HCT116 (cell line): ENCODE results near the gene NOL4L. TPM values are rescaled to one million over a fixed set of nuclear protein-coding genes. Genes with fewer than 3 reads are reported as not detected.

ENCODE experiments used
- ATAC-seq: fragments of 200-7000 bp; cut with Tn5 transposase; 2 replicates; pipeline ENCODE4 v1.9.1; 2020; ENCODE audit warnings: mild to moderate bottlenecking, moderate library complexity
- BruUV-seq: library from RNA; stranded (reverse); fragments of 400-500 nt; replicated peaks from 2 replicates; lab custom pipeline; 2021; lab: Mats Ljungman, UMichigan
- CTCF ChIA-PET: fragments of 300-600 bp; sonication (Branson Sonifier 250); formaldehyde crosslinking; loops from one replicate; lab custom pipeline; 2021; ENCODE audit warnings: antibody characterized with exemption; lab: Charles Lee
- POLR2A ChIA-PET: fragments of 300-600, 350-600 bp; sonication (Branson Sonifier 250); formaldehyde crosslinking; loops from one replicate; lab custom pipeline; 2021; ENCODE audit warnings: antibody characterized with exemption; lab: Charles Lee
- RAD21 ChIA-PET, 2 experiments: fragments of 300-600 bp; sonication (Branson Sonifier 250); formaldehyde crosslinking; loops; one replicate each; lab custom pipeline; 2023; ENCODE audit warnings: low total read pairs in 2 of 2; ENCODE audit not compliant: uncharacterized antibody in 2 of 2, unreplicated experiment in 2 of 2, low non-redundant PET in 1 of 2; lab: Charles Lee
- DNase-seq: peaks from one replicate; pipeline ENCODE4 v3.0.0-alpha.2; 2010; ENCODE audit warnings: low read depth, low spot score
- H2AFZ ChIP-seq: fragments of 200-600 bp; shearing (Covaris generic), sonication (generic); 2 replicates; pipeline ENCODE4 v1.6.1; 2017; ENCODE audit warnings: low read depth, mixed run types, mixed read lengths, antibody characterized with exemption, low read length; ENCODE audit not compliant: poor library complexity, severe bottlenecking
- H3K27ac ChIP-seq: 2 replicates; pipeline ENCODE4 v1.5.1; 2012; ENCODE audit warnings: low read depth, low read length
- H3K27me3 ChIP-seq: fragments of 200-600 bp; sonication (generic); 2 replicates; pipeline ENCODE4 v1.6.1; 2016; ENCODE audit warnings: mixed run types, low read length, mixed read lengths; ENCODE audit not compliant: insufficient read depth
- H3K36me3 ChIP-seq, 2 experiments: fragments of 200-500 bp in 1 of 2; fragments of 200-600 bp in 1 of 2; sonication (Bioruptor generic) in 1 of 2; sonication (generic) in 1 of 2; 2 replicates each; pipeline versions ENCODE4 v1.5.1 to v1.6.1; 2014 to 2016; ENCODE audit warnings: low read length in 2 of 2, inconsistent platforms in 1 of 2, mixed read lengths in 1 of 2, mixed run types in 1 of 2; ENCODE audit not compliant: insufficient read depth in 2 of 2, control insufficient read depth in 1 of 2
- H3K4me1 ChIP-seq, 2 experiments: fragments of 200-600 bp in 1 of 2; sonication (generic) in 1 of 2; 2 replicates each; pipeline versions ENCODE4 v1.5.1 to v1.6.1; 2012 to 2017; ENCODE audit warnings: low read length in 2 of 2, inconsistent platforms in 1 of 2, mild to moderate bottlenecking in 1 of 2, mixed read lengths in 1 of 2, mixed run types in 1 of 2, moderate library complexity in 1 of 2; ENCODE audit not compliant: insufficient read depth in 2 of 2, control insufficient read depth in 1 of 2
- H3K4me2 ChIP-seq: fragments of 200-600 bp; sonication (generic); 2 replicates; pipeline ENCODE4 v1.6.1; 2017; ENCODE audit warnings: mixed run types, low read length, mixed read lengths
- H3K4me3 ChIP-seq, 2 experiments: fragments of 200-600 bp in 1 of 2; sonication (generic) in 1 of 2; replicated peaks in 1 of 2; 2 replicates each; pipeline ENCODE4 v1.5.1; 2011 to 2016; ENCODE audit warnings: low read length in 2 of 2, control low read depth in 1 of 2, low read depth in 1 of 2, mild to moderate bottlenecking in 1 of 2, mixed read lengths in 1 of 2, mixed run types in 1 of 2
- H3K79me2 ChIP-seq: fragments of 200-600 bp; sonication (generic); 2 replicates; pipeline ENCODE4 v1.6.1; 2017; ENCODE audit warnings: mild to moderate bottlenecking, mixed run types, low read length, moderate library complexity, mixed read lengths; ENCODE audit not compliant: insufficient read depth
- H3K9ac ChIP-seq: fragments of 200-600 bp; sonication (generic); 2 replicates; pipeline ENCODE4 v1.6.1; 2016; ENCODE audit warnings: low read length, mixed read lengths
- H3K9me2 ChIP-seq: fragments of 200-600 bp; sonication (generic), shearing (Covaris generic); 2 replicates; pipeline ENCODE4 v1.6.1; 2017; ENCODE audit warnings: mixed run types, mild to moderate bottlenecking, moderate library complexity; ENCODE audit not compliant: insufficient read depth
- H3K9me3 ChIP-seq, 2 experiments: fragments of 200-500 bp in 1 of 2; fragments of 200-600 bp in 1 of 2; sonication (Bioruptor generic) in 1 of 2; sonication (generic) in 1 of 2; 2 replicates each; pipeline ENCODE4 v1.6.1; 2014 to 2017; ENCODE audit warnings: low read length in 2 of 2, mixed read lengths in 2 of 2, inconsistent platforms in 1 of 2, low read depth in 1 of 2, mild to moderate bottlenecking in 1 of 2, mixed run types in 1 of 2, moderate library complexity in 1 of 2; ENCODE audit not compliant: control insufficient read depth in 1 of 2, insufficient read depth in 1 of 2
- H4K20me1 ChIP-seq: fragments of 200-600 bp; sonication (generic), shearing (Covaris generic); 2 replicates; pipeline ENCODE4 v1.6.1; 2017; ENCODE audit warnings: mixed run types, mild to moderate bottlenecking, moderate library complexity; ENCODE audit not compliant: insufficient read depth
- CEBPB ChIP-seq: IDR thresholded peaks from 2 replicates; pipeline ENCODE4 v1.6.1; 2012; ENCODE audit warnings: low read depth
- EZH2 ChIP-seq: fragments of 200-600 bp; sonication (generic); IDR thresholded peaks from 2 replicates; pipeline ENCODE4 v1.6.1; 2017; ENCODE audit warnings: antibody characterized with exemption, mixed run types
- JUND ChIP-seq: IDR thresholded peaks from 2 replicates; pipeline ENCODE4 v1.6.1; 2012
- POLR2A ChIP-seq: IDR thresholded peaks from 2 replicates; pipeline ENCODE4 v1.7.0; 2011; ENCODE audit warnings: borderline replicate concordance; ENCODE audit not compliant: insufficient read depth, insufficient read length; ENCODE audit errors: extremely low read depth
- POLR2AphosphoS5 ChIP-seq: IDR thresholded peaks from 2 replicates; pipeline ENCODE4 v1.6.1; 2011; ENCODE audit warnings: mild to moderate bottlenecking, low read depth, low read length, moderate library complexity
- RAD21 ChIP-seq: IDR thresholded peaks from 2 replicates; pipeline ENCODE4 v1.6.1; 2012; ENCODE audit warnings: low read depth, mild to moderate bottlenecking
- SIN3A ChIP-seq: IDR thresholded peaks from 2 replicates; pipeline ENCODE4 v1.6.1; 2012; ENCODE audit warnings: low read depth
- ZFX ChIP-seq: fragments of 450-650 bp; IDR thresholded peaks from 2 replicates; pipeline ENCODE4 v1.6.1; 2017
- ZNF274 ChIP-seq: fragments of 200-500 bp; sonication (Bioruptor generic); IDR thresholded peaks from 2 replicates; pipeline ENCODE4 v1.6.1; 2014; ENCODE audit warnings: mild to moderate bottlenecking, low read depth, low read length, inconsistent platforms
- intact Hi-C: fragments of 100-400 bp; cut with micrococcal nuclease; formaldehyde crosslinking; loops from 2 replicates; pipeline ENCODE4 v1.10.0; 2022
- total RNA-seq: library from RNA; stranded (reverse); gene quantifications from one replicate; pipeline ENCODE4 v1.2.1, GENCODE V29; 2021; ENCODE audit not compliant: unreplicated experiment
- TF ChIP-seq, protein P1 (sequence below): IDR thresholded peaks from 2 replicates; pipeline ENCODE4 v1.6.1; 2012
- TF ChIP-seq, protein P2 (sequence below): IDR thresholded peaks from 2 replicates; pipeline ENCODE4 v1.6.1; 2011; ENCODE audit warnings: mild to moderate bottlenecking, low read length, moderate library complexity; ENCODE audit not compliant: insufficient replicate concordance; ENCODE audit errors: extremely low read depth
- TF ChIP-seq, protein P3 (sequence below), 3 experiments: fragments of 200-600 bp in 1 of 3; sonication (generic) in 1 of 3; IDR thresholded peaks in 2 of 3; conservative IDR thresholded peaks in 1 of 3; 2 replicates each; pipeline ENCODE4 v1.5.1; 2012 to 2017; ENCODE audit warnings: low read depth in 2 of 3, low read length in 2 of 3, antibody characterized with exemption in 1 of 3, borderline replicate concordance in 1 of 3, control low read depth in 1 of 3, mild to moderate bottlenecking in 1 of 3, mixed read lengths in 1 of 3, mixed run types in 1 of 3, moderate library complexity in 1 of 3; ENCODE audit not compliant: insufficient read depth in 1 of 3
- TF ChIP-seq, protein P4 (sequence below): IDR thresholded peaks from 2 replicates; pipeline ENCODE4 v1.6.1; 2012; ENCODE audit warnings: low read depth

NOL4L gene
- total RNA-seq, 1 experiment from 2014 or later = 5.9 TPM

DNA sequence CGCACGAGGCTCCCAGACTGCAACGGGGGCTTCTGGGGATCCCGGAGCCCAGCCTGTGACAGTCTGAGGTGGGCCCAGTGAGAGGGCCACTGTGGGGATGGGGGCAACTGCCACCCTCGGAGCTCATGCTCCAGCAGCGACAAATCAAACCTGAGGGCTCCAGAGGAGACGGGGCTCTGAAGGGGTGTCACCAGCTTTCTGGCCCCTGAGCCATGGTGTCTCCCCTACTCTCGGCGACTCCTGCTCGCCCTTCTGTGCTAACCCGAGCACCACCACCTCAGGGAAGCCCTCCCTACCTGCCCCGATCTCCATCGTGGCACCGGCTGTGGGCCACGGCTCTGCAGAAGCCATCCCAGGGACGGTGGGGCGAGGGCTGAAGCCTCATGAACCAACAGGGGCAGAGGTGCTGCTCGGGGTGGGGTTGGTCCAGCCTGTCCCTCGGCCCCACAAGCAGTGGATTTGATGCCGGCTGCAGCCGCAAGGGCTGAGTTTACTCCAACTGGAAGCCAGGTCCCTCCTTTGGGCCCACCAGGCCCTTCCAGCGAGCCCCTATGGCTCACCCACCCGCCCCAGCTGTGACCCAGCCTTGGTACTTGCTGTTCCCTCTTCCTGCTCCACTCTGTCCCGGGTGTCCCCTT is 124.3 kb downstream of the NOL4L start:
- Histone ChIP-seq H3K79me2 (no peaks in the 10 kb centered on the region), H3K9me3 (no peaks in the 10 kb centered on the region), H3K9me2 (no peaks in the 10 kb centered on the region), H3K4me1 (no peaks in the 10 kb centered on the region), H3K27me3 (no peaks in the 10 kb centered on the region), H3K4me3 (no peak overlapping the region), H3K27ac (no peak overlapping the region), H3K4me2 (no peak overlapping the region), H2AFZ (no peak overlapping the region), H3K9ac (no peak overlapping the region), H4K20me1 (no peaks in the 10 kb centered on the region), H3K36me3 (no peaks in the 10 kb centered on the region)
- ChIA-PET RAD21 (no interaction called here), CTCF (no interaction called here), POLR2A (no interaction called here)
- TF ChIP-seq EZH2 (no peak), ZFX (no peak), POLR2AphosphoS5 (no peak), CEBPB (no peak), JUND (no peak)
- TF ChIP-seq, protein P1, sequence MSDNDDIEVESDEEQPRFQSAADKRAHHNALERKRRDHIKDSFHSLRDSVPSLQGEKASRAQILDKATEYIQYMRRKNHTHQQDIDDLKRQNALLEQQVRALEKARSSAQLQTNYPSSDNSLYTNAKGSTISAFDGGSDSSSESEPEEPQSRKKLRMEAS = no peak
- intact Hi-C loops = no loop called here
- no peak for ATAC-seq
- no TSS peak for BruUV-seq
- DNase-seq = no peak

DNA sequence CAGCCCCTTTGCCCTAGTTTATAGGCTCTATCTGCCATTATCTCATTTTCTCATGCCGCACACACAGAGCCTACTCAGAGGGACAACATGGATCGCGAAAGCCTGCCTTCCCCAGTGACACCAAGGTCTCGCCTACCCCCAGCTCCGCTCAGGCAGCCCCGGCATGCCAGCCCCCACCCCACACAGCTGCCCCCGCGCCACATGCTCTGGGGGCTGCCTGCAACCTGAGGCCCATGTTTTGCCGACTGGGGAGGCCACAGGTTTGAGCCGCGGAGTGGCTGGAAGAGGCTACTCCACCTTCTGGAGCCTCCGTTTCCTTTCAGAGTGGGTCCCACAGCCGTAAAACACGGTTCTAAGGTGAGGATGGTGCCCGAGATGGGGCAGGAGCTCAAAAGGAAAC is 124.9 kb downstream of the NOL4L start:
- no peak for ATAC-seq
- no TSS peak for BruUV-seq
- CTCF ChIA-PET = no interaction called here
- TF ChIP-seq POLR2A (no peak), POLR2AphosphoS5 (no peak), RAD21 (no peak), ZNF274 (no peak), SIN3A (no peak)
- TF ChIP-seq, protein P2, sequence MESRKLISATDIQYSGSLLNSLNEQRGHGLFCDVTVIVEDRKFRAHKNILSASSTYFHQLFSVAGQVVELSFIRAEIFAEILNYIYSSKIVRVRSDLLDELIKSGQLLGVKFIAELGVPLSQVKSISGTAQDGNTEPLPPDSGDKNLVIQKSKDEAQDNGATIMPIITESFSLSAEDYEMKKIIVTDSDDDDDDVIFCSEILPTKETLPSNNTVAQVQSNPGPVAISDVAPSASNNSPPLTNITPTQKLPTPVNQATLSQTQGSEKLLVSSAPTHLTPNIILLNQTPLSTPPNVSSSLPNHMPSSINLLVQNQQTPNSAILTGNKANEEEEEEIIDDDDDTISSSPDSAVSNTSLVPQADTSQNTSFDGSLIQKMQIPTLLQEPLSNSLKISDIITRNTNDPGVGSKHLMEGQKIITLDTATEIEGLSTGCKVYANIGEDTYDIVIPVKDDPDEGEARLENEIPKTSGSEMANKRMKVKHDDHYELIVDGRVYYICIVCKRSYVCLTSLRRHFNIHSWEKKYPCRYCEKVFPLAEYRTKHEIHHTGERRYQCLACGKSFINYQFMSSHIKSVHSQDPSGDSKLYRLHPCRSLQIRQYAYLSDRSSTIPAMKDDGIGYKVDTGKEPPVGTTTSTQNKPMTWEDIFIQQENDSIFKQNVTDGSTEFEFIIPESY = no peak
- TF ChIP-seq, protein P3, sequence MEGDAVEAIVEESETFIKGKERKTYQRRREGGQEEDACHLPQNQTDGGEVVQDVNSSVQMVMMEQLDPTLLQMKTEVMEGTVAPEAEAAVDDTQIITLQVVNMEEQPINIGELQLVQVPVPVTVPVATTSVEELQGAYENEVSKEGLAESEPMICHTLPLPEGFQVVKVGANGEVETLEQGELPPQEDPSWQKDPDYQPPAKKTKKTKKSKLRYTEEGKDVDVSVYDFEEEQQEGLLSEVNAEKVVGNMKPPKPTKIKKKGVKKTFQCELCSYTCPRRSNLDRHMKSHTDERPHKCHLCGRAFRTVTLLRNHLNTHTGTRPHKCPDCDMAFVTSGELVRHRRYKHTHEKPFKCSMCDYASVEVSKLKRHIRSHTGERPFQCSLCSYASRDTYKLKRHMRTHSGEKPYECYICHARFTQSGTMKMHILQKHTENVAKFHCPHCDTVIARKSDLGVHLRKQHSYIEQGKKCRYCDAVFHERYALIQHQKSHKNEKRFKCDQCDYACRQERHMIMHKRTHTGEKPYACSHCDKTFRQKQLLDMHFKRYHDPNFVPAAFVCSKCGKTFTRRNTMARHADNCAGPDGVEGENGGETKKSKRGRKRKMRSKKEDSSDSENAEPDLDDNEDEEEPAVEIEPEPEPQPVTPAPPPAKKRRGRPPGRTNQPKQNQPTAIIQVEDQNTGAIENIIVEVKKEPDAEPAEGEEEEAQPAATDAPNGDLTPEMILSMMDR (IDR thresholded peaks at IDR 0.05 in 2 of 3, conservative IDR thresholded peaks at IDR 0.05 in 1 of 3; ENCODE audit: borderline replicate concordance in 1 of 3, insufficient read depth in 1 of 3, low read depth in 2 of 3, low read length in 2 of 3) = no peak
- TF ChIP-seq, protein P4, sequence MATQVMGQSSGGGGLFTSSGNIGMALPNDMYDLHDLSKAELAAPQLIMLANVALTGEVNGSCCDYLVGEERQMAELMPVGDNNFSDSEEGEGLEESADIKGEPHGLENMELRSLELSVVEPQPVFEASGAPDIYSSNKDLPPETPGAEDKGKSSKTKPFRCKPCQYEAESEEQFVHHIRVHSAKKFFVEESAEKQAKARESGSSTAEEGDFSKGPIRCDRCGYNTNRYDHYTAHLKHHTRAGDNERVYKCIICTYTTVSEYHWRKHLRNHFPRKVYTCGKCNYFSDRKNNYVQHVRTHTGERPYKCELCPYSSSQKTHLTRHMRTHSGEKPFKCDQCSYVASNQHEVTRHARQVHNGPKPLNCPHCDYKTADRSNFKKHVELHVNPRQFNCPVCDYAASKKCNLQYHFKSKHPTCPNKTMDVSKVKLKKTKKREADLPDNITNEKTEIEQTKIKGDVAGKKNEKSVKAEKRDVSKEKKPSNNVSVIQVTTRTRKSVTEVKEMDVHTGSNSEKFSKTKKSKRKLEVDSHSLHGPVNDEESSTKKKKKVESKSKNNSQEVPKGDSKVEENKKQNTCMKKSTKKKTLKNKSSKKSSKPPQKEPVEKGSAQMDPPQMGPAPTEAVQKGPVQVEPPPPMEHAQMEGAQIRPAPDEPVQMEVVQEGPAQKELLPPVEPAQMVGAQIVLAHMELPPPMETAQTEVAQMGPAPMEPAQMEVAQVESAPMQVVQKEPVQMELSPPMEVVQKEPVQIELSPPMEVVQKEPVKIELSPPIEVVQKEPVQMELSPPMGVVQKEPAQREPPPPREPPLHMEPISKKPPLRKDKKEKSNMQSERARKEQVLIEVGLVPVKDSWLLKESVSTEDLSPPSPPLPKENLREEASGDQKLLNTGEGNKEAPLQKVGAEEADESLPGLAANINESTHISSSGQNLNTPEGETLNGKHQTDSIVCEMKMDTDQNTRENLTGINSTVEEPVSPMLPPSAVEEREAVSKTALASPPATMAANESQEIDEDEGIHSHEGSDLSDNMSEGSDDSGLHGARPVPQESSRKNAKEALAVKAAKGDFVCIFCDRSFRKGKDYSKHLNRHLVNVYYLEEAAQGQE = no peak

More for the DNA sequence above, 124.9 kb downstream of the NOL4L start:
- Histone ChIP-seq H3K4me2 (no peak overlapping the region), H3K4me3 (no peak overlapping the region), H3K79me2 (no peaks in the 10 kb centered on the region), H4K20me1 (no peaks in the 10 kb centered on the region), H3K4me1 (no peaks in the 10 kb centered on the region), H3K36me3 (no peaks in the 10 kb centered on the region), H3K27me3 (no peaks in the 10 kb centered on the region), H3K9ac (no peak overlapping the region), H3K9me2 (no peaks in the 10 kb centered on the region), H2AFZ (no peak overlapping the region), H3K27ac (no peak overlapping the region), H3K9me3 (no peaks in the 10 kb centered on the region)
- intact Hi-C loops = no loop called here
- ChIA-PET POLR2A (no interaction called here), RAD21 (no interaction called here)
- no peak for DNase-seq
